Measurements from ENCODE around the gene SEMG1. TPM values are rescaled to one million over a fixed set of nuclear protein-coding genes. Genes with fewer than 3 reads are reported as not detected.

SEMG1 gene
- total RNA-seq, 1 experiment from 2014 or later, result 2.0 TPM

DNA sequence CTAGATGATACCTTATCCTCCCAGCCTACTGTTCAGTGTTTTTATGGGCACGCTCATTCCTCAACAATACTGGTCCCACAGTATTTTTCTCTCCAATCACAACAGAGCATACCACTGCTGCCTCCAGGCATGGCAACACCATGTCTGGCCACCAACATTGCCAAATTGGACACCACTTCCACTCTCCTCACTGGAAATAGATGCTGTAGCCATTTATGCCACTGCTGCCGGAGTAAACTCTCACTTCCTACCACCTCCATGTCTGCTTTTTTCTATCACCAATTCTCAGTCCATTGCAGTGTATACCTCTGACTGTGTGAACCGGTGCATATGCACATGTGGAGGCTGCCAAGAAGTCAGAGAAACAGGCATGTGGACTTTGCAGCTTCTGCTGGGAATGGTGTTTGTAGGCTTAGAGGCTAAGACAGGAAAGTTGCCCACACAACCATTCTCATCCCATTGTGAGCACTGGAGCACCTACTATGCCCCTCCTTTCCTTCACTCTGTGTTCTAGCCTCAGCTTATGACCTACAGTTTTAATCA is 17.7 kb upstream of the SEMG1 start:
- Mint-ChIP-seq H3K27ac (no peak overlapping the region), H3K27me3 (ENCODE audit: low read depth) (peaks cover 6% of the 10 kb centered on the region), H3K9me3 (no peaks in the 10 kb centered on the region), H3K4me1 (no peaks in the 10 kb centered on the region), H3K36me3 (ENCODE audit: insufficient read depth in 1 of 3, low read depth in 3 of 3) (no peaks in the 10 kb centered on the region), H3K4me3 (no peak overlapping the region)
- no peak overlapping the region for H3K18ac ChIP-seq (ENCODE audit: insufficient read length, low read depth, low read length)
- H3K79me1 ChIP-seq (ENCODE audit: insufficient read depth, low read depth, low read length, poor library complexity, severe bottlenecking), result no peaks in the 10 kb centered on the region
- H3K23me2 ChIP-seq (ENCODE audit: insufficient read length, low read depth, low read length, poor library complexity, severe bottlenecking), result no peaks in the 10 kb centered on the region
- H4K91ac ChIP-seq (ENCODE audit: insufficient read length, low read depth, low read length), result no peak overlapping the region
- H2BK15ac ChIP-seq (ENCODE audit: low read depth, low read length), result no peak overlapping the region
- H2AK5ac ChIP-seq (ENCODE audit: insufficient read length, low read length), result no peak overlapping the region
- no CpG with 5 or more reads among the region's 3 CpGs for WGBS (ENCODE audit: extremely low coverage, insufficient read length, low lambda C conversion rate)
- H2BK12ac ChIP-seq (ENCODE audit: insufficient read length, low read depth, low read length), result no peak overlapping the region
- H3K4ac ChIP-seq (ENCODE audit: low read depth, low read length), result no peak overlapping the region
- no peak for TF ChIP-seq CTCF (conservative IDR thresholded peaks at IDR 0.05)
- no peak overlapping the region for H3K9ac ChIP-seq (ENCODE audit: extremely low read depth, insufficient read length, low read length)
- H3K23ac ChIP-seq (ENCODE audit: insufficient read length, low read depth, low read length), result no peak overlapping the region
- H3K4me2 ChIP-seq (ENCODE audit: insufficient read depth, insufficient read length, low read length), result no peak overlapping the region
- DNase-seq, result no peak
- H3K56ac ChIP-seq (ENCODE audit: insufficient read length, low read depth, low read length), result no peak overlapping the region
- no peak overlapping the region for H4K8ac ChIP-seq (replicated peaks; ENCODE audit: insufficient read length, low read depth, low read length)
- no peak overlapping the region for H2BK5ac ChIP-seq (ENCODE audit: insufficient read length, low read length)
- no peak overlapping the region for H2AFZ ChIP-seq (ENCODE audit: low read length)
- no peaks in the 10 kb centered on the region for H3K27me3 ChIP-seq (ENCODE audit: insufficient read depth, low read length)
- no peak overlapping the region for H2BK20ac ChIP-seq (ENCODE audit: low read depth, low read length, poor library complexity, severe bottlenecking)
- no peak overlapping the region for H3K14ac ChIP-seq (ENCODE audit: insufficient read depth, low read length)
- H3K4me1 ChIP-seq (ENCODE audit: insufficient read depth, low read length), result no peaks in the 10 kb centered on the region
- H3K9me3 ChIP-seq (ENCODE audit: control insufficient read depth, low read depth, low read length), result no peaks in the 10 kb centered on the region
- no peak overlapping the region for H3K27ac ChIP-seq (ENCODE audit: insufficient read length, low read depth, low read length)
- no peaks in the 10 kb centered on the region; the same call in 1 of the 2 replicates for H3K79me2 ChIP-seq (ENCODE audit: insufficient read depth, low read length)
- no peak overlapping the region for H4K5ac ChIP-seq (ENCODE audit: insufficient read length, low read depth, low read length)
- no peak overlapping the region for H2BK120ac ChIP-seq (ENCODE audit: low read depth, low read length, poor library complexity, severe bottlenecking)
- no peak overlapping the region for H3T11ph ChIP-seq (ENCODE audit: low read length)
- no peaks in the 10 kb centered on the region for H4K20me1 ChIP-seq (ENCODE audit: control insufficient read depth, insufficient read depth, insufficient read length)

Data from H9 (cell line).